K562 (cell line): Measurements from ENCODE around the gene NDUFB1. TPM values are rescaled to one million over a fixed set of nuclear protein-coding genes. Genes with fewer than 3 reads are reported as not detected.

Experiments
- ATAC-seq: fragments of 200-7000 bp; cut with Tn5 transposase; 3 replicates; pipeline ENCODE4 v1.9.1; 2020; ENCODE audit warnings: moderate library complexity
- BruUV-seq: library from RNA; stranded (reverse); fragments of 400-500 nt; replicated peaks from 2 replicates; lab custom pipeline; 2021; lab: Mats Ljungman, UMichigan
- CTCF ChIA-PET: fragments of 300-600 bp; formaldehyde crosslinking; extraction: SDS; loops from one replicate; lab custom pipeline; 2021; ENCODE audit warnings: low intra/inter-chr PET ratio; lab: Yijun Ruan, JAX
- POLR2A ChIA-PET: fragments of 300-600, 350-650 bp; sonication (Branson Sonifier 250); formaldehyde crosslinking; extraction: SDS; loops from one replicate; lab custom pipeline; 2021; ENCODE audit warnings: antibody characterized with exemption, inconsistent platforms; lab: Yijun Ruan, JAX
- DNase-seq, 4 experiments: peaks; one replicate each; pipeline versions ENCODE4 v3.0.0 to v3.0.0-alpha.2; 2011 to 2018; ENCODE audit warnings: low spot score in 3 of 4, mixed read lengths in 3 of 4; ENCODE audit errors: extremely low read depth in 1 of 4
- FAIRE-seq: peaks from 2 replicates; lab custom pipeline; 2011; peaks lifted over from hg19 to GRCh38; lab: Jason Lieb, UNC
- H2AFZ ChIP-seq: 2 replicates; pipeline ENCODE4 v1.6.0; 2011; ENCODE audit warnings: low read depth, low read length, control low read depth, inconsistent platforms
- H3K27ac ChIP-seq: fragments of 200-600 bp; 3 replicates; pipeline ENCODE4 v1.8.0; 2011; ENCODE audit warnings: low read depth, mild to moderate bottlenecking, control low read depth, inconsistent platforms, low read length, moderate library complexity, mixed read lengths; ENCODE audit errors: extremely low read depth
- H3K27me3 ChIP-seq, 2 experiments: fragments of 300-600 bp in 1 of 2; 2 replicates in 1 of 2; 3 replicates in 1 of 2; pipeline versions ENCODE4 v1.6.0 to v1.8.0; 2011; ENCODE audit warnings: inconsistent platforms in 2 of 2, low read length in 2 of 2, mild to moderate bottlenecking in 1 of 2, mixed read lengths in 1 of 2, moderate library complexity in 1 of 2; ENCODE audit not compliant: control insufficient read depth in 2 of 2, insufficient read depth in 2 of 2
- H3K36me3 ChIP-seq: fragments of 300-600 bp; 3 replicates; pipeline ENCODE4 v1.8.0; 2011; ENCODE audit warnings: mild to moderate bottlenecking, low read length, inconsistent platforms; ENCODE audit not compliant: control insufficient read depth, insufficient read depth
- H3K4me1 ChIP-seq, 2 experiments: fragments of 200-600 bp in 1 of 2; replicated peaks in 1 of 2; 2 replicates in 1 of 2; 3 replicates in 1 of 2; pipeline versions ENCODE4 v1.5.1 to v1.8.0; 2011; ENCODE audit warnings: inconsistent platforms in 2 of 2, low read length in 2 of 2, mild to moderate bottlenecking in 1 of 2, mixed read lengths in 1 of 2, moderate library complexity in 1 of 2; ENCODE audit not compliant: control insufficient read depth in 2 of 2, insufficient read depth in 2 of 2
- H3K4me2 ChIP-seq: 2 replicates; pipeline ENCODE4 v1.6.1; 2011; ENCODE audit warnings: low read length, control low read depth, inconsistent platforms, mixed read lengths; ENCODE audit not compliant: insufficient read depth
- H3K4me3 ChIP-seq: fragments of 200-600 bp; sonication (generic), shearing (Covaris generic); 2 replicates; pipeline ENCODE4 v1.5.1; 2016; ENCODE audit warnings: control low read depth, inconsistent platforms
- H3K79me2 ChIP-seq: fragments of 200-600 bp; 3 replicates; pipeline ENCODE4 v1.8.0; 2011; ENCODE audit warnings: low read length, inconsistent platforms; ENCODE audit not compliant: control insufficient read depth, insufficient read depth
- H3K9ac ChIP-seq, 2 experiments: 2 replicates each; pipeline versions ENCODE4 v1.6.0 to v1.6.1; 2011; ENCODE audit warnings: low read depth in 2 of 2, low read length in 2 of 2, control low read depth in 1 of 2, inconsistent platforms in 1 of 2, mild to moderate bottlenecking in 1 of 2, mixed read lengths in 1 of 2; ENCODE audit not compliant: insufficient read depth in 1 of 2
- H3K9me1 ChIP-seq: one replicate; pipeline ENCODE4 v1.6.0; 2011; ENCODE audit warnings: inconsistent platforms, mild to moderate bottlenecking, low read length, moderate library complexity; ENCODE audit not compliant: control insufficient read depth, insufficient read depth
- H3K9me3 ChIP-seq: replicated peaks from 2 replicates; pipeline ENCODE4 v1.5.1; 2011; ENCODE audit warnings: low read depth, low read length, inconsistent platforms; ENCODE audit not compliant: control insufficient read depth, insufficient read depth
- H4K20me1 ChIP-seq: replicated peaks from 2 replicates; pipeline ENCODE4 v1.6.1; 2011; ENCODE audit warnings: low read length, inconsistent platforms, mixed read lengths; ENCODE audit not compliant: control insufficient read depth, insufficient read depth
- HMG20B ChIP-seq: fragments of 250-450 bp; sonication (Bioruptor Pico); IDR thresholded peaks from 2 replicates; pipeline ENCODE4 v1.5.0; 2021; ENCODE audit warnings: mild to moderate bottlenecking
- RFX1 ChIP-seq: fragments of 450-650 bp; IDR thresholded peaks from 2 replicates; pipeline ENCODE4 v1.6.1; 2016; ENCODE audit warnings: mild to moderate bottlenecking, moderate library complexity
- YBX1 ChIP-seq: fragments of 450-650 bp; IDR thresholded peaks from 2 replicates; pipeline ENCODE4 v1.7.1; 2016; ENCODE audit warnings: mild to moderate bottlenecking
- ZNF175 ChIP-seq: fragments of 200-800 bp; sonication (Bioruptor generic); IDR thresholded peaks from 2 replicates; pipeline ENCODE4 v1.6.1; 2016; ENCODE audit warnings: low read depth, mild to moderate bottlenecking, missing genetic modification characterization, missing compliant biosample characterization
- WGBS: fragments of 100-300 bp; shearing (Covaris generic); methylation state at CpG from one replicate; pipeline ENCODE4 v1.1.6; 2016; ENCODE audit warnings: low coverage, mixed read lengths; ENCODE audit not compliant: insufficient coverage; ENCODE audit errors: missing lambda C conversion rate; 5-methylcytosine and 5-hydroxymethylcytosine counted together
- in situ Hi-C: fragments of 300-500 bp; cut with MboI; formaldehyde crosslinking; loops from 4 replicates; pipeline ENCODE4 v1.15.0; 2018; ENCODE audit warnings: inconsistent platforms, mixed read lengths
- intact Hi-C: fragments of 100-400 bp; cut with micrococcal nuclease; formaldehyde crosslinking; loops from 2 replicates; pipeline ENCODE4 v1.14.2; 2022
- polyA plus RNA-seq, 8 experiments: library from polyadenylated mRNA; depleted of rRNA in 4 of 8; stranded (reverse) in 5 of 8; unstranded in 3 of 8; fragments of >200 nt; fragmentation: Nextera tagmentation in 2 of 8; fragmentation: Illumina TruSeq in 1 of 8; extraction: Ambion mirVana in 2 of 8; extraction: Trizol in 1 of 8; gene quantifications; 2 replicates each; pipeline versions ENCODE4 v1.2.1 to v1.2.3, GENCODE V29; 2011 to 2014; ENCODE audit warnings: inconsistent platforms in 1 of 8, missing spikeins in 1 of 8
- total RNA-seq, 7 experiments: library from RNA; depleted of rRNA in 6 of 7; stranded (reverse); fragments of >200 nt in 6 of 7; fragmentation: Illumina TruSeq in 2 of 7; extraction: Trizol in 2 of 7; gene quantifications; 2 replicates each; pipeline versions ENCODE4 v1.2.1 to v1.2.3, GENCODE V29; 2011 to 2021; ENCODE audit warnings: low replicate concordance in 1 of 7

NDUFB1 gene
- total and polyA plus RNA-seq, 9 of the 15 experiments (the other 6 are each of a cell fraction or from before 2014, with no cell fraction given) = 102 to 767 (median 325) TPM

- in situ Hi-C loops = no loop called here
- H4K20me1 ChIP-seq = no peaks in the 10 kb centered on the region
- H3K27me3 ChIP-seq = no peaks in the 10 kb centered on the region
- peak overlapping the region; percentile 50; the same call in 1 of the 2 replicates for H2AFZ ChIP-seq
- DNase-seq (no peak), ATAC-seq (no peak), FAIRE-seq (no peak)
- no peaks in the 10 kb centered on the region for H3K9me3 ChIP-seq
- no peak overlapping the region for H3K27ac ChIP-seq
- intact Hi-C loops = no loop called here
- CTCF ChIA-PET = no interaction called here
- no peak overlapping the region for H3K4me3 ChIP-seq
- 86% methylated on average over 4 of the region's 5 CpGs for WGBS
- H3K9ac ChIP-seq = no peak overlapping the region
- no peak overlapping the region for H3K4me2 ChIP-seq
- peaks cover 5 to 7% of the 10 kb centered on the region in 2 experiments; a peak in 4 of 5 replicates for H3K4me1 ChIP-seq
- POLR2A ChIA-PET = interaction anchor here (1.7 to 5.2 kb wide), 2 partner anchors 10 to 13 kb away, joined by 8 to 47 read pairs; partner anchors contain the start of genes CPSF2 and NDUFB1
- no peaks in the 10 kb centered on the region for H3K9me1 ChIP-seq
- TF ChIP-seq HMG20B = no peak
- peak; percentile 66 for TF ChIP-seq RFX1
- no peak for TF ChIP-seq YBX1
- TF ChIP-seq ZNF175 (CRISPR knock-in tag) = 0 out of 2 replicates have a peak, but pooled peaks have one; percentile 33
- H3K36me3 ChIP-seq = no peaks in the 10 kb centered on the region
- no TSS peak for BruUV-seq
- peaks cover 16% of the 10 kb centered on the region for H3K79me2 ChIP-seq
Measured at GRCh38 chr14:92109490-92109889, 12.0 kb downstream of the NDUFB1 start.
